Keratinocyte (primary cell): ENCODE data around the gene TUBB. TPM values are rescaled to one million over a fixed set of nuclear protein-coding genes. Genes with fewer than 3 reads are reported as not detected.
A peak's percentile ranks its signal among the peaks of the same experiment; 100 is the strongest.

Experiments
- DNase-seq: peaks from one replicate; pipeline ENCODE4 v3.0.0-alpha.2; 2011; ENCODE audit warnings: low read depth, missing footprints, low spot score
- FAIRE-seq: peaks from 2 replicates; lab custom pipeline; 2011; peaks lifted over from hg19 to GRCh38; lab: Jason Lieb, UNC
- H2AFZ ChIP-seq: 2 replicates; pipeline ENCODE4 v1.6.0; 2012; ENCODE audit warnings: low read length, control low read depth, inconsistent platforms; ENCODE audit not compliant: control insufficient read depth
- H3K27ac ChIP-seq: 2 replicates; pipeline ENCODE4 v1.5.1; 2011; ENCODE audit warnings: low read length; ENCODE audit not compliant: control insufficient read depth, insufficient read depth
- H3K27me3 ChIP-seq: 3 replicates; pipeline ENCODE4 v1.6.0; 2011; ENCODE audit warnings: low read length; ENCODE audit not compliant: control insufficient read depth, insufficient read depth; ENCODE audit errors: extremely low read depth
- H3K36me3 ChIP-seq, 2 experiments: 2 replicates in 1 of 2; 3 replicates in 1 of 2; pipeline ENCODE4 v1.5.1; 2011; ENCODE audit warnings: low read length in 2 of 2, mild to moderate bottlenecking in 1 of 2; ENCODE audit not compliant: control insufficient read depth in 2 of 2, insufficient read depth in 2 of 2; ENCODE audit errors: extremely low read depth in 1 of 2
- H3K4me1 ChIP-seq: 3 replicates; pipeline ENCODE4 v1.5.1; 2011; ENCODE audit warnings: low read length; ENCODE audit not compliant: control insufficient read depth, insufficient read depth; ENCODE audit errors: extremely low read depth
- H3K4me2 ChIP-seq: 3 replicates; pipeline ENCODE4 v1.6.0; 2011; ENCODE audit warnings: low read depth, low read length; ENCODE audit not compliant: control insufficient read depth, insufficient read depth; ENCODE audit errors: extremely low read depth
- H3K4me3 ChIP-seq, 3 experiments: fragments of 200-600 bp in 1 of 3; sonication (generic) in 1 of 3; 2 replicates in 2 of 3; 3 replicates in 1 of 3; pipeline ENCODE4 v1.5.1; 2011 to 2016; ENCODE audit warnings: low read length in 3 of 3, mild to moderate bottlenecking in 3 of 3, control low read depth in 2 of 3, inconsistent platforms in 1 of 3, low read depth in 1 of 3, mixed read lengths in 1 of 3, mixed run types in 1 of 3, moderate library complexity in 1 of 3; ENCODE audit not compliant: control insufficient read depth in 2 of 3, insufficient read depth in 2 of 3; ENCODE audit errors: extremely low read depth in 1 of 3
- H3K79me2 ChIP-seq: 2 replicates; pipeline ENCODE4 v1.6.0; 2012; ENCODE audit warnings: low read length; ENCODE audit not compliant: control insufficient read depth, insufficient read depth
- H3K9ac ChIP-seq: 3 replicates; pipeline ENCODE4 v1.6.0; 2011; ENCODE audit warnings: low read length; ENCODE audit not compliant: control insufficient read depth, insufficient read depth; ENCODE audit errors: extremely low read depth
- H3K9me1 ChIP-seq: 3 replicates; pipeline ENCODE4 v1.6.0; 2011; ENCODE audit warnings: low read length; ENCODE audit not compliant: control insufficient read depth, insufficient read depth; ENCODE audit errors: extremely low read depth
- H3K9me3 ChIP-seq: 2 replicates; pipeline ENCODE4 v1.5.1; 2012; ENCODE audit warnings: low read depth, low read length; ENCODE audit not compliant: control insufficient read depth
- H4K20me1 ChIP-seq: 3 replicates; pipeline ENCODE4 v1.6.0; 2011; ENCODE audit warnings: low read length; ENCODE audit not compliant: control insufficient read depth, insufficient read depth; ENCODE audit errors: extremely low read depth
- EZH2 ChIP-seq: IDR thresholded peaks from one replicate; pipeline ENCODE4 v1.6.1; 2012; ENCODE audit warnings: inconsistent platforms, mild to moderate bottlenecking, low read length, moderate library complexity
- dilution Hi-C: fragments of 300-500 bp; cut with MboI; formaldehyde crosslinking; loops from one replicate; pipeline ENCODE4 v1.7.0; 2020; ENCODE audit warnings: low sequenced_read_pairs; ENCODE audit not compliant: extremely low pct_ligation_motif_present
- polyA plus RNA-seq, 5 experiments: library from polyadenylated mRNA; depleted of rRNA in 3 of 5; stranded (reverse) in 3 of 5; stranded (forward) in 1 of 5; unstranded in 1 of 5; fragments of >200 nt; gene quantifications; 1 replicate in 1 of 5; 2 replicates in 3 of 5; 3 replicates in 1 of 5; pipeline versions ENCODE4 v1.2.1 to v1.2.3, GENCODE V29; 2011 to 2012; ENCODE audit warnings: missing spikeins in 2 of 5, low read depth in 1 of 5, low replicate concordance in 1 of 5
- TF ChIP-seq, protein P1 (sequence below), 3 experiments: IDR thresholded peaks in 1 of 3; conservative IDR thresholded peaks in 1 of 3; optimal IDR thresholded peaks in 1 of 3; 2 replicates in 2 of 3; 3 replicates in 1 of 3; pipeline versions ENCODE3 to v1.5.1; 2011; ENCODE audit warnings: low read length in 3 of 3, mild to moderate bottlenecking in 3 of 3, moderate library complexity in 2 of 3, control low read depth in 1 of 3, inconsistent platforms in 1 of 3; ENCODE audit not compliant: insufficient read depth in 2 of 3; ENCODE audit errors: extremely low read depth in 1 of 3

TUBB gene
- polyA plus RNA-seq, 1 donor (not counting 4 experiments of a cell fraction or from before 2014, with no cell fraction given) = 1,159 TPM

- H2AFZ ChIP-seq = no peak overlapping the region
- H3K4me3 ChIP-seq = peak overlapping the region in 2 of 3 experiments; percentile 49 to 61
- peak overlapping the region; percentile 5 for H3K9ac ChIP-seq
- H3K36me3 ChIP-seq = peaks cover 25 to 52% of the 10 kb centered on the region in 2 experiments
- peak overlapping the region; percentile 3 for H3K27ac ChIP-seq
- H3K4me1 ChIP-seq = peaks cover 29% of the 10 kb centered on the region
- no peaks in the 10 kb centered on the region for H3K9me3 ChIP-seq
- H3K9me1 ChIP-seq = no peaks in the 10 kb centered on the region
- dilution Hi-C loops = no loop called here
- no peaks in the 10 kb centered on the region for H3K27me3 ChIP-seq
- TF ChIP-seq EZH2 = no peak
- TF ChIP-seq, protein P1, sequence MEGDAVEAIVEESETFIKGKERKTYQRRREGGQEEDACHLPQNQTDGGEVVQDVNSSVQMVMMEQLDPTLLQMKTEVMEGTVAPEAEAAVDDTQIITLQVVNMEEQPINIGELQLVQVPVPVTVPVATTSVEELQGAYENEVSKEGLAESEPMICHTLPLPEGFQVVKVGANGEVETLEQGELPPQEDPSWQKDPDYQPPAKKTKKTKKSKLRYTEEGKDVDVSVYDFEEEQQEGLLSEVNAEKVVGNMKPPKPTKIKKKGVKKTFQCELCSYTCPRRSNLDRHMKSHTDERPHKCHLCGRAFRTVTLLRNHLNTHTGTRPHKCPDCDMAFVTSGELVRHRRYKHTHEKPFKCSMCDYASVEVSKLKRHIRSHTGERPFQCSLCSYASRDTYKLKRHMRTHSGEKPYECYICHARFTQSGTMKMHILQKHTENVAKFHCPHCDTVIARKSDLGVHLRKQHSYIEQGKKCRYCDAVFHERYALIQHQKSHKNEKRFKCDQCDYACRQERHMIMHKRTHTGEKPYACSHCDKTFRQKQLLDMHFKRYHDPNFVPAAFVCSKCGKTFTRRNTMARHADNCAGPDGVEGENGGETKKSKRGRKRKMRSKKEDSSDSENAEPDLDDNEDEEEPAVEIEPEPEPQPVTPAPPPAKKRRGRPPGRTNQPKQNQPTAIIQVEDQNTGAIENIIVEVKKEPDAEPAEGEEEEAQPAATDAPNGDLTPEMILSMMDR (optimal IDR thresholded peaks at IDR 0.05 in 1 of 3, IDR thresholded peaks at IDR 0.05 in 1 of 3, conservative IDR thresholded peaks at IDR 0.05 in 1 of 3; ENCODE audit: extremely low read depth in 1 of 3, insufficient read depth in 2 of 3, low read length in 3 of 3) = peak in 2 of 3 experiments; percentile 83 to 96
- H4K20me1 ChIP-seq = peaks cover 32% of the 10 kb centered on the region
- peaks cover 57% of the 10 kb centered on the region for H3K79me2 ChIP-seq
- FAIRE-seq (no peak), DNase-seq (no peak)
- peak overlapping the region; percentile 82 for H3K4me2 ChIP-seq
Measured at GRCh38 chr6:30678964-30679726, 41.0 kb upstream of the TUBB start.

- dilution Hi-C loops = no loop called here
- H3K9ac ChIP-seq = peak overlapping the region; percentile 5
- peak overlapping the region; percentile 7 to 61 (median 49) for H3K4me3 ChIP-seq
- no peaks in the 10 kb centered on the region for H3K9me1 ChIP-seq
- TF ChIP-seq, protein P1 (optimal IDR thresholded peaks at IDR 0.05 in 1 of 3, IDR thresholded peaks at IDR 0.05 in 1 of 3, conservative IDR thresholded peaks at IDR 0.05 in 1 of 3; ENCODE audit: extremely low read depth in 1 of 3, insufficient read depth in 2 of 3, low read length in 3 of 3) = no peak
- no peak for TF ChIP-seq EZH2
- peaks cover 29% of the 10 kb centered on the region for H3K4me1 ChIP-seq
- peaks cover 66% of the 10 kb centered on the region for H3K79me2 ChIP-seq
- peaks cover 32% of the 10 kb centered on the region for H4K20me1 ChIP-seq
- DNase-seq = no peak
- H2AFZ ChIP-seq = no peak overlapping the region
- H3K27me3 ChIP-seq = no peaks in the 10 kb centered on the region
- peak overlapping the region; percentile 82 for H3K4me2 ChIP-seq
- no peaks in the 10 kb centered on the region for H3K9me3 ChIP-seq
- H3K36me3 ChIP-seq = peaks cover 26 to 57% of the 10 kb centered on the region in 2 experiments
- H3K27ac ChIP-seq = peak overlapping the region; percentile 3
- no peak for FAIRE-seq
Measured at GRCh38 chr6:30679765-30680535, 40.2 kb upstream of the TUBB start.
